Endothelial cell of umbilical vein (primary cell): Measurements from ENCODE around the gene CHMP1A. TPM values are rescaled to one million over a fixed set of nuclear protein-coding genes. Genes with fewer than 3 reads are reported as not detected.

Experiments used
- BruUV-seq: library from RNA; stranded (reverse); fragments of 400-500 nt; replicated peaks from 2 replicates; lab custom pipeline; 2021; lab: Mats Ljungman, UMichigan
- CTCF ChIA-PET: fragments of 300-600, 350-600 bp; sonication (Branson Sonifier 250); formaldehyde crosslinking; loops from one replicate; lab custom pipeline; 2021; ENCODE audit warnings: antibody characterized with exemption, inconsistent platforms; lab: Charles Lee
- POLR2A ChIA-PET: fragments of 300-600, 350-600 bp; sonication (Branson Sonifier 250); formaldehyde crosslinking; loops from one replicate; lab custom pipeline; 2021; ENCODE audit warnings: antibody characterized with exemption, inconsistent platforms; lab: Charles Lee
- DNase-seq: peaks from one replicate; pipeline ENCODE4 v3.0.0-alpha.2; 2011; ENCODE audit warnings: low read depth, low spot score
- FAIRE-seq: peaks from 2 replicates; lab custom pipeline; 2011; peaks lifted over from hg19 to GRCh38; lab: Jason Lieb, UNC
- H2AFZ ChIP-seq: 2 replicates; pipeline ENCODE4 v1.6.0; 2012; ENCODE audit warnings: low read depth, low read length, control low read depth, inconsistent platforms
- H3K27ac ChIP-seq: 2 replicates; pipeline ENCODE4 v1.5.1; 2011; ENCODE audit warnings: low read depth, mild to moderate bottlenecking, control low read depth, low read length, moderate library complexity; ENCODE audit not compliant: insufficient read depth
- H3K27me3 ChIP-seq, 2 experiments: 2 replicates each; pipeline versions ENCODE4 v1.6.0 to v1.6.1; 2011; ENCODE audit warnings: low read length in 2 of 2, mixed read lengths in 1 of 2; ENCODE audit not compliant: control insufficient read depth in 2 of 2, insufficient read depth in 2 of 2
- H3K36me3 ChIP-seq, 2 experiments: 2 replicates in 1 of 2; 3 replicates in 1 of 2; pipeline ENCODE4 v1.5.1; 2011; ENCODE audit warnings: low read length in 2 of 2, mild to moderate bottlenecking in 1 of 2, moderate library complexity in 1 of 2; ENCODE audit not compliant: control insufficient read depth in 2 of 2, insufficient read depth in 2 of 2; ENCODE audit errors: extremely low read depth in 1 of 2
- H3K4me1 ChIP-seq: 3 replicates; pipeline ENCODE4 v1.5.1; 2011; ENCODE audit warnings: mild to moderate bottlenecking, low read length; ENCODE audit not compliant: control insufficient read depth, insufficient read depth; ENCODE audit errors: extremely low read depth
- H3K4me2 ChIP-seq: 2 replicates; pipeline ENCODE4 v1.6.1; 2011; ENCODE audit warnings: low read length, control low read depth, mixed read lengths; ENCODE audit not compliant: insufficient read depth
- H3K4me3 ChIP-seq, 3 experiments: fragments of 200-600 bp in 1 of 3; sonication (generic), shearing (Covaris generic) in 1 of 3; replicated peaks in 1 of 3; 2 replicates each; pipeline ENCODE4 v1.5.1; 2011 to 2016; ENCODE audit warnings: control low read depth in 3 of 3, low read length in 3 of 3, mild to moderate bottlenecking in 2 of 3, inconsistent platforms in 1 of 3, low read depth in 1 of 3, moderate library complexity in 1 of 3; ENCODE audit not compliant: insufficient read depth in 1 of 3
- H3K79me2 ChIP-seq: 2 replicates; pipeline ENCODE4 v1.6.0; 2012; ENCODE audit warnings: low read length, inconsistent platforms; ENCODE audit not compliant: control insufficient read depth, insufficient read depth
- H3K9ac ChIP-seq: replicated peaks from 2 replicates; pipeline ENCODE3; 2011; ENCODE audit warnings: low read length, control low read depth; ENCODE audit not compliant: insufficient read depth; ENCODE audit errors: extremely low read depth
- H3K9me1 ChIP-seq: replicated peaks from 3 replicates; pipeline ENCODE4 v1.6.0; 2011; ENCODE audit warnings: mild to moderate bottlenecking, low read length; ENCODE audit not compliant: control insufficient read depth, insufficient read depth; ENCODE audit errors: extremely low read depth
- H3K9me3 ChIP-seq: replicated peaks from 2 replicates; pipeline ENCODE4 v1.5.1; 2012; ENCODE audit warnings: low read length, inconsistent platforms; ENCODE audit not compliant: control insufficient read depth, insufficient read depth
- H4K20me1 ChIP-seq: replicated peaks from 2 replicates; pipeline ENCODE3; 2011; ENCODE audit warnings: mild to moderate bottlenecking, low read length; ENCODE audit not compliant: control insufficient read depth, insufficient read depth; ENCODE audit errors: extremely low read depth
- EZH2 ChIP-seq: IDR thresholded peaks from 2 replicates; pipeline ENCODE4 v1.6.1; 2012; ENCODE audit warnings: borderline replicate concordance, low read depth, mild to moderate bottlenecking, moderate library complexity, low read length, inconsistent platforms; ENCODE audit not compliant: severe bottlenecking
- FOS ChIP-seq: IDR thresholded peaks from 2 replicates; pipeline ENCODE4 v1.6.1; 2011; ENCODE audit warnings: mild to moderate bottlenecking, low read length, moderate library complexity, borderline replicate concordance; ENCODE audit not compliant: insufficient read depth
- GATA2 ChIP-seq: IDR thresholded peaks from 2 replicates; pipeline ENCODE4 v1.7.0; 2011; ENCODE audit warnings: low read depth, mild to moderate bottlenecking, moderate library complexity, mixed read lengths, low read length; ENCODE audit not compliant: insufficient read length, insufficient read depth
- JUN ChIP-seq: IDR thresholded peaks from 2 replicates; pipeline ENCODE4 v1.6.1; 2011; ENCODE audit warnings: borderline replicate concordance, low read depth; ENCODE audit not compliant: insufficient read length, insufficient read depth
- MYC ChIP-seq: IDR thresholded peaks from one replicate; pipeline ENCODE4 v1.6.1; 2011; ENCODE audit warnings: mild to moderate bottlenecking, low read depth, low read length
- POLR2A ChIP-seq: IDR thresholded peaks from 2 replicates; pipeline ENCODE4 v1.6.1; 2012; ENCODE audit warnings: low read depth, mild to moderate bottlenecking, control low read depth, low read length
- POLR2AphosphoS5 ChIP-seq: IDR thresholded peaks from 2 replicates; pipeline ENCODE4 v1.6.1; 2012; ENCODE audit warnings: low read depth, mild to moderate bottlenecking, control low read depth, low read length, moderate library complexity; ENCODE audit not compliant: insufficient read depth
- dilution Hi-C: fragments of 300-500 bp; cut with MboI; formaldehyde crosslinking; loops from one replicate; pipeline ENCODE4 v1.15.0; 2019; ENCODE audit warnings: low sequenced_read_pairs; ENCODE audit not compliant: extremely low pct_ligation_motif_present
- intact Hi-C: fragments of 100-400 bp; cut with micrococcal nuclease; formaldehyde crosslinking; loops from one replicate; pipeline ENCODE4 v1.10.0; 2022
- polyA plus RNA-seq, 4 experiments: library from polyadenylated mRNA; depleted of rRNA in 3 of 4; stranded (reverse) in 3 of 4; unstranded in 1 of 4; fragments of >200 nt; gene quantifications; 2 replicates each; pipeline versions ENCODE4 v1.2.1 to v1.2.3, GENCODE V29; 2011 to 2012; ENCODE audit warnings: missing spikeins in 1 of 4
- total RNA-seq: library from RNA; stranded (reverse); gene quantifications from 2 replicates; pipeline ENCODE4 v1.2.3, GENCODE V29; 2021
- TF ChIP-seq, protein P1 (sequence below): IDR thresholded peaks from 2 replicates; pipeline ENCODE4 v1.6.1; 2011; ENCODE audit not compliant: insufficient read depth, insufficient read length
- TF ChIP-seq, protein P2 (sequence below), 2 donors: IDR thresholded peaks; 1 replicate in 1 of 2; 2 replicates in 1 of 2; pipeline ENCODE4 v1.5.1; 2011; ENCODE audit warnings: low read length in 2 of 2, mild to moderate bottlenecking in 2 of 2, moderate library complexity in 2 of 2, control low read depth in 1 of 2, inconsistent platforms in 1 of 2, low read depth in 1 of 2; ENCODE audit not compliant: insufficient read depth in 1 of 2; ENCODE audit errors: extremely low read depth in 1 of 2

CHMP1A gene
- total and polyA plus RNA-seq, 2 donors (not counting 3 experiments of a cell fraction or from before 2014, with no cell fraction given) = 83.9 to 101 TPM

DNA sequence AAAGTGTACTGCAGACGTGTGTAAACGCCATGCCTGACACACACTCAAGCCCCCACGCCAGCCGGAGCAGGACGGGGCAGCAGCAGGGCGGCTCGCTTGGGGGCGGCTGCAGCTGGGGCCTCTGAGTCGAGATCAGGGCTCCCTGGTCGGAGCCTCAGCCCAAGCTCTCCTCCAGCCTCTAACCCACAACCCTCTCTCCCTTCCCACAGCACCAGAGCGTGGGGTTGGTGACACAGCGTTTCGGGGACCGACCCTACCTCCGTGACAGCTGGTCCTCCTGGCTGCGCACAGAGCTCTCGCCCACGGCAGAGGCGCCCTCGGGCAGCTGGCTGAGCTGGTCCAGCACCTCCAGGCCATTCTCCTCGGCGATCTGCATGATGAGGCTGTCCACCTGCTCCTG is 11.2 kb downstream of the CHMP1A start:
- TF ChIP-seq POLR2AphosphoS5 = no peak
- TF ChIP-seq EZH2 = no peak
- TF ChIP-seq, protein P1, sequence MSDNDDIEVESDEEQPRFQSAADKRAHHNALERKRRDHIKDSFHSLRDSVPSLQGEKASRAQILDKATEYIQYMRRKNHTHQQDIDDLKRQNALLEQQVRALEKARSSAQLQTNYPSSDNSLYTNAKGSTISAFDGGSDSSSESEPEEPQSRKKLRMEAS = no peak
- no peak for TF ChIP-seq FOS
- TF ChIP-seq, protein P2, sequence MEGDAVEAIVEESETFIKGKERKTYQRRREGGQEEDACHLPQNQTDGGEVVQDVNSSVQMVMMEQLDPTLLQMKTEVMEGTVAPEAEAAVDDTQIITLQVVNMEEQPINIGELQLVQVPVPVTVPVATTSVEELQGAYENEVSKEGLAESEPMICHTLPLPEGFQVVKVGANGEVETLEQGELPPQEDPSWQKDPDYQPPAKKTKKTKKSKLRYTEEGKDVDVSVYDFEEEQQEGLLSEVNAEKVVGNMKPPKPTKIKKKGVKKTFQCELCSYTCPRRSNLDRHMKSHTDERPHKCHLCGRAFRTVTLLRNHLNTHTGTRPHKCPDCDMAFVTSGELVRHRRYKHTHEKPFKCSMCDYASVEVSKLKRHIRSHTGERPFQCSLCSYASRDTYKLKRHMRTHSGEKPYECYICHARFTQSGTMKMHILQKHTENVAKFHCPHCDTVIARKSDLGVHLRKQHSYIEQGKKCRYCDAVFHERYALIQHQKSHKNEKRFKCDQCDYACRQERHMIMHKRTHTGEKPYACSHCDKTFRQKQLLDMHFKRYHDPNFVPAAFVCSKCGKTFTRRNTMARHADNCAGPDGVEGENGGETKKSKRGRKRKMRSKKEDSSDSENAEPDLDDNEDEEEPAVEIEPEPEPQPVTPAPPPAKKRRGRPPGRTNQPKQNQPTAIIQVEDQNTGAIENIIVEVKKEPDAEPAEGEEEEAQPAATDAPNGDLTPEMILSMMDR (IDR thresholded peaks at IDR 0.05; ENCODE audit: extremely low read depth in 1 of 2, insufficient read depth in 1 of 2, low read depth in 1 of 2, low read length in 2 of 2) = no peak
- no peak for TF ChIP-seq JUN
- no peak for TF ChIP-seq POLR2A
- no peak for TF ChIP-seq MYC
- TF ChIP-seq GATA2 = no peak
- ChIA-PET POLR2A (no interaction called here), CTCF (no interaction called here)
- Histone ChIP-seq H3K79me2 (no peaks in the 10 kb centered on the region), H3K4me1 (no peaks in the 10 kb centered on the region), H3K4me2 (no peak overlapping the region), H3K9me3 (no peaks in the 10 kb centered on the region), H3K4me3 (no peak overlapping the region), H3K9ac (no peak overlapping the region), H2AFZ (no peak overlapping the region), H3K27ac (no peak overlapping the region), H3K36me3 (peaks cover 4 to 31% of the 10 kb centered on the region in 2 experiments), H3K9me1 (no peaks in the 10 kb centered on the region), H4K20me1 (no peaks in the 10 kb centered on the region), H3K27me3 (no peaks in the 10 kb centered on the region)
- FAIRE-seq = no peak
- no peak for DNase-seq
- dilution Hi-C loops (no loop called here), intact Hi-C loops (no loop called here)
- no TSS peak for BruUV-seq
